K562 (cell line): Measurements from ENCODE around the gene ANXA3. TPM values are rescaled to one million over a fixed set of nuclear protein-coding genes. Genes with fewer than 3 reads are reported as not detected.
A peak's percentile ranks its signal among the peaks of the same experiment; 100 is the strongest.

Experiments used
- EZH2 ChIP-seq: IDR thresholded peaks from 2 replicates; pipeline ENCODE4 v1.6.1; 2012; ENCODE audit warnings: low read depth, mild to moderate bottlenecking, inconsistent platforms, low read length, borderline replicate concordance
- FOXJ3 ChIP-seq: sonication (generic); formaldehyde crosslinking; IDR thresholded peaks from 2 replicates; pipeline ENCODE4 v1.4.0; 2020; ENCODE audit warnings: mild to moderate bottlenecking, missing genetic modification reagents
- SPI1 ChIP-seq: IDR thresholded peaks from 2 replicates; pipeline ENCODE4 v1.6.1; 2011; ENCODE audit warnings: low read depth, low read length, control low read depth, borderline replicate concordance
- STAT5B ChIP-seq: fragments of 250-450 bp; sonication (Bioruptor Pico); IDR thresholded peaks from 2 replicates; pipeline ENCODE4 v1.8.0; 2021; ENCODE audit warnings: mild to moderate bottlenecking, inconsistent platforms
- ZC3H11A ChIP-seq: IDR thresholded peaks from 2 replicates; pipeline ENCODE4 v1.6.1; 2012; ENCODE audit warnings: low read depth, low read length, improper control_type of control experiment
- polyA plus RNA-seq, 8 experiments: library from polyadenylated mRNA; depleted of rRNA in 4 of 8; stranded (reverse) in 5 of 8; unstranded in 3 of 8; fragments of >200 nt; fragmentation: Nextera tagmentation in 2 of 8; fragmentation: Illumina TruSeq in 1 of 8; extraction: Ambion mirVana in 2 of 8; extraction: Trizol in 1 of 8; gene quantifications; 2 replicates each; pipeline versions ENCODE4 v1.2.1 to v1.2.3, GENCODE V29; 2011 to 2014; ENCODE audit warnings: inconsistent platforms in 1 of 8, missing spikeins in 1 of 8
- total RNA-seq, 7 experiments: library from RNA; depleted of rRNA in 6 of 7; stranded (reverse); fragments of >200 nt in 6 of 7; fragmentation: Illumina TruSeq in 2 of 7; extraction: Trizol in 2 of 7; gene quantifications; 2 replicates each; pipeline versions ENCODE4 v1.2.1 to v1.2.3, GENCODE V29; 2011 to 2021; ENCODE audit warnings: low replicate concordance in 1 of 7
- TF ChIP-seq, protein P1 (sequence below): fragments of 450-650 bp; IDR thresholded peaks from 2 replicates; pipeline ENCODE4 v1.6.1; 2016; ENCODE audit warnings: mild to moderate bottlenecking, moderate library complexity
- TF ChIP-seq, protein P2 (sequence below), 2 experiments: fragments of 450-650 bp; IDR thresholded peaks; 2 replicates each; pipeline ENCODE4 v1.6.1; 2016
- TF ChIP-seq, protein P3 (sequence below): sonication (generic); formaldehyde crosslinking; IDR thresholded peaks from 2 replicates; pipeline ENCODE4 v1.9.0; 2022; ENCODE audit warnings: mild to moderate bottlenecking, missing genetic modification reagents
- TF ChIP-seq, protein P4 (sequence below): fragments of 250-450 bp; sonication (Bioruptor Pico); IDR thresholded peaks from 2 replicates; pipeline ENCODE4 v1.4.0; 2020

The ANXA3 gene
- total and polyA plus RNA-seq, 9 of the 15 experiments (the other 6 are each of a cell fraction or from before 2014, with no cell fraction given): 6.3 to 15.5 (median 9.8) TPM

DNA sequence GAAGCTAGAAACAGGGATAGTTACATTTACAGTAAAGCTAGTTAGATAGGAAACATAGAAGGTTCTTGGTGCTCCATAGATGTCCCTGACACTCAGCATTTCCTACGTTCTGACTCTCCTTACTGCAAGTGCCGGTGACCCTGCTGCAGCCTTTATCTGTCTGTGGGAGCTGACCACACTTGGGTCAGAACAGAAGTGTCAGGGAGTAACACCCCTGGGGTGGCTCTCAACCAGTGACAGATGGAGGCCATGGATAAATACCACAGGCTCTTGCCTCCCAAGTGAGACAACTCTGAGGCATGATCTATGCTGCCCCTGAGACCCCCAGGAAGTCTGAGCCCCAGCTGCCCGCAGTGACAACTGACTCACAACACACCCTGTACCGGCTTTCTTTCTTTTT, 69.8 kb downstream of the ANXA3 start (continued):
- TF ChIP-seq, protein P1, sequence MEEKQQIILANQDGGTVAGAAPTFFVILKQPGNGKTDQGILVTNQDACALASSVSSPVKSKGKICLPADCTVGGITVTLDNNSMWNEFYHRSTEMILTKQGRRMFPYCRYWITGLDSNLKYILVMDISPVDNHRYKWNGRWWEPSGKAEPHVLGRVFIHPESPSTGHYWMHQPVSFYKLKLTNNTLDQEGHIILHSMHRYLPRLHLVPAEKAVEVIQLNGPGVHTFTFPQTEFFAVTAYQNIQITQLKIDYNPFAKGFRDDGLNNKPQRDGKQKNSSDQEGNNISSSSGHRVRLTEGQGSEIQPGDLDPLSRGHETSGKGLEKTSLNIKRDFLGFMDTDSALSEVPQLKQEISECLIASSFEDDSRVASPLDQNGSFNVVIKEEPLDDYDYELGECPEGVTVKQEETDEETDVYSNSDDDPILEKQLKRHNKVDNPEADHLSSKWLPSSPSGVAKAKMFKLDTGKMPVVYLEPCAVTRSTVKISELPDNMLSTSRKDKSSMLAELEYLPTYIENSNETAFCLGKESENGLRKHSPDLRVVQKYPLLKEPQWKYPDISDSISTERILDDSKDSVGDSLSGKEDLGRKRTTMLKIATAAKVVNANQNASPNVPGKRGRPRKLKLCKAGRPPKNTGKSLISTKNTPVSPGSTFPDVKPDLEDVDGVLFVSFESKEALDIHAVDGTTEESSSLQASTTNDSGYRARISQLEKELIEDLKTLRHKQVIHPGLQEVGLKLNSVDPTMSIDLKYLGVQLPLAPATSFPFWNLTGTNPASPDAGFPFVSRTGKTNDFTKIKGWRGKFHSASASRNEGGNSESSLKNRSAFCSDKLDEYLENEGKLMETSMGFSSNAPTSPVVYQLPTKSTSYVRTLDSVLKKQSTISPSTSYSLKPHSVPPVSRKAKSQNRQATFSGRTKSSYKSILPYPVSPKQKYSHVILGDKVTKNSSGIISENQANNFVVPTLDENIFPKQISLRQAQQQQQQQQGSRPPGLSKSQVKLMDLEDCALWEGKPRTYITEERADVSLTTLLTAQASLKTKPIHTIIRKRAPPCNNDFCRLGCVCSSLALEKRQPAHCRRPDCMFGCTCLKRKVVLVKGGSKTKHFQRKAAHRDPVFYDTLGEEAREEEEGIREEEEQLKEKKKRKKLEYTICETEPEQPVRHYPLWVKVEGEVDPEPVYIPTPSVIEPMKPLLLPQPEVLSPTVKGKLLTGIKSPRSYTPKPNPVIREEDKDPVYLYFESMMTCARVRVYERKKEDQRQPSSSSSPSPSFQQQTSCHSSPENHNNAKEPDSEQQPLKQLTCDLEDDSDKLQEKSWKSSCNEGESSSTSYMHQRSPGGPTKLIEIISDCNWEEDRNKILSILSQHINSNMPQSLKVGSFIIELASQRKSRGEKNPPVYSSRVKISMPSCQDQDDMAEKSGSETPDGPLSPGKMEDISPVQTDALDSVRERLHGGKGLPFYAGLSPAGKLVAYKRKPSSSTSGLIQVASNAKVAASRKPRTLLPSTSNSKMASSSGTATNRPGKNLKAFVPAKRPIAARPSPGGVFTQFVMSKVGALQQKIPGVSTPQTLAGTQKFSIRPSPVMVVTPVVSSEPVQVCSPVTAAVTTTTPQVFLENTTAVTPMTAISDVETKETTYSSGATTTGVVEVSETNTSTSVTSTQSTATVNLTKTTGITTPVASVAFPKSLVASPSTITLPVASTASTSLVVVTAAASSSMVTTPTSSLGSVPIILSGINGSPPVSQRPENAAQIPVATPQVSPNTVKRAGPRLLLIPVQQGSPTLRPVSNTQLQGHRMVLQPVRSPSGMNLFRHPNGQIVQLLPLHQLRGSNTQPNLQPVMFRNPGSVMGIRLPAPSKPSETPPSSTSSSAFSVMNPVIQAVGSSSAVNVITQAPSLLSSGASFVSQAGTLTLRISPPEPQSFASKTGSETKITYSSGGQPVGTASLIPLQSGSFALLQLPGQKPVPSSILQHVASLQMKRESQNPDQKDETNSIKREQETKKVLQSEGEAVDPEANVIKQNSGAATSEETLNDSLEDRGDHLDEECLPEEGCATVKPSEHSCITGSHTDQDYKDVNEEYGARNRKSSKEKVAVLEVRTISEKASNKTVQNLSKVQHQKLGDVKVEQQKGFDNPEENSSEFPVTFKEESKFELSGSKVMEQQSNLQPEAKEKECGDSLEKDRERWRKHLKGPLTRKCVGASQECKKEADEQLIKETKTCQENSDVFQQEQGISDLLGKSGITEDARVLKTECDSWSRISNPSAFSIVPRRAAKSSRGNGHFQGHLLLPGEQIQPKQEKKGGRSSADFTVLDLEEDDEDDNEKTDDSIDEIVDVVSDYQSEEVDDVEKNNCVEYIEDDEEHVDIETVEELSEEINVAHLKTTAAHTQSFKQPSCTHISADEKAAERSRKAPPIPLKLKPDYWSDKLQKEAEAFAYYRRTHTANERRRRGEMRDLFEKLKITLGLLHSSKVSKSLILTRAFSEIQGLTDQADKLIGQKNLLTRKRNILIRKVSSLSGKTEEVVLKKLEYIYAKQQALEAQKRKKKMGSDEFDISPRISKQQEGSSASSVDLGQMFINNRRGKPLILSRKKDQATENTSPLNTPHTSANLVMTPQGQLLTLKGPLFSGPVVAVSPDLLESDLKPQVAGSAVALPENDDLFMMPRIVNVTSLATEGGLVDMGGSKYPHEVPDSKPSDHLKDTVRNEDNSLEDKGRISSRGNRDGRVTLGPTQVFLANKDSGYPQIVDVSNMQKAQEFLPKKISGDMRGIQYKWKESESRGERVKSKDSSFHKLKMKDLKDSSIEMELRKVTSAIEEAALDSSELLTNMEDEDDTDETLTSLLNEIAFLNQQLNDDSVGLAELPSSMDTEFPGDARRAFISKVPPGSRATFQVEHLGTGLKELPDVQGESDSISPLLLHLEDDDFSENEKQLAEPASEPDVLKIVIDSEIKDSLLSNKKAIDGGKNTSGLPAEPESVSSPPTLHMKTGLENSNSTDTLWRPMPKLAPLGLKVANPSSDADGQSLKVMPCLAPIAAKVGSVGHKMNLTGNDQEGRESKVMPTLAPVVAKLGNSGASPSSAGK: no peak
- no peak for TF ChIP-seq EZH2
- TF ChIP-seq, protein P2, sequence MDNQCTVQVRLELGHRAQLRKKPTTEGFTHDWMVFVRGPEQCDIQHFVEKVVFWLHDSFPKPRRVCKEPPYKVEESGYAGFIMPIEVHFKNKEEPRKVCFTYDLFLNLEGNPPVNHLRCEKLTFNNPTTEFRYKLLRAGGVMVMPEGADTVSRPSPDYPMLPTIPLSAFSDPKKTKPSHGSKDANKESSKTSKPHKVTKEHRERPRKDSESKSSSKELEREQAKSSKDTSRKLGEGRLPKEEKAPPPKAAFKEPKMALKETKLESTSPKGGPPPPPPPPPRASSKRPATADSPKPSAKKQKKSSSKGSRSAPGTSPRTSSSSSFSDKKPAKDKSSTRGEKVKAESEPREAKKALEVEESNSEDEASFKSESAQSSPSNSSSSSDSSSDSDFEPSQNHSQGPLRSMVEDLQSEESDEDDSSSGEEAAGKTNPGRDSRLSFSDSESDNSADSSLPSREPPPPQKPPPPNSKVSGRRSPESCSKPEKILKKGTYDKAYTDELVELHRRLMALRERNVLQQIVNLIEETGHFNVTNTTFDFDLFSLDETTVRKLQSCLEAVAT (IDR thresholded peaks at IDR 0.05): peak in 1 of 2 experiments; percentile 61; a peak in 1 of 4 replicates
- no peak for TF ChIP-seq ZC3H11A
- no peak for TF ChIP-seq STAT5B (CRISPR knock-in tag)
- TF ChIP-seq, protein P3, sequence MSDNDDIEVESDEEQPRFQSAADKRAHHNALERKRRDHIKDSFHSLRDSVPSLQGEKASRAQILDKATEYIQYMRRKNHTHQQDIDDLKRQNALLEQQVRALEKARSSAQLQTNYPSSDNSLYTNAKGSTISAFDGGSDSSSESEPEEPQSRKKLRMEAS (CRISPR knock-in tag): peak; percentile 49; the same call in 1 of the 2 replicates
- TF ChIP-seq SPI1: no peak
- TF ChIP-seq, protein P4, sequence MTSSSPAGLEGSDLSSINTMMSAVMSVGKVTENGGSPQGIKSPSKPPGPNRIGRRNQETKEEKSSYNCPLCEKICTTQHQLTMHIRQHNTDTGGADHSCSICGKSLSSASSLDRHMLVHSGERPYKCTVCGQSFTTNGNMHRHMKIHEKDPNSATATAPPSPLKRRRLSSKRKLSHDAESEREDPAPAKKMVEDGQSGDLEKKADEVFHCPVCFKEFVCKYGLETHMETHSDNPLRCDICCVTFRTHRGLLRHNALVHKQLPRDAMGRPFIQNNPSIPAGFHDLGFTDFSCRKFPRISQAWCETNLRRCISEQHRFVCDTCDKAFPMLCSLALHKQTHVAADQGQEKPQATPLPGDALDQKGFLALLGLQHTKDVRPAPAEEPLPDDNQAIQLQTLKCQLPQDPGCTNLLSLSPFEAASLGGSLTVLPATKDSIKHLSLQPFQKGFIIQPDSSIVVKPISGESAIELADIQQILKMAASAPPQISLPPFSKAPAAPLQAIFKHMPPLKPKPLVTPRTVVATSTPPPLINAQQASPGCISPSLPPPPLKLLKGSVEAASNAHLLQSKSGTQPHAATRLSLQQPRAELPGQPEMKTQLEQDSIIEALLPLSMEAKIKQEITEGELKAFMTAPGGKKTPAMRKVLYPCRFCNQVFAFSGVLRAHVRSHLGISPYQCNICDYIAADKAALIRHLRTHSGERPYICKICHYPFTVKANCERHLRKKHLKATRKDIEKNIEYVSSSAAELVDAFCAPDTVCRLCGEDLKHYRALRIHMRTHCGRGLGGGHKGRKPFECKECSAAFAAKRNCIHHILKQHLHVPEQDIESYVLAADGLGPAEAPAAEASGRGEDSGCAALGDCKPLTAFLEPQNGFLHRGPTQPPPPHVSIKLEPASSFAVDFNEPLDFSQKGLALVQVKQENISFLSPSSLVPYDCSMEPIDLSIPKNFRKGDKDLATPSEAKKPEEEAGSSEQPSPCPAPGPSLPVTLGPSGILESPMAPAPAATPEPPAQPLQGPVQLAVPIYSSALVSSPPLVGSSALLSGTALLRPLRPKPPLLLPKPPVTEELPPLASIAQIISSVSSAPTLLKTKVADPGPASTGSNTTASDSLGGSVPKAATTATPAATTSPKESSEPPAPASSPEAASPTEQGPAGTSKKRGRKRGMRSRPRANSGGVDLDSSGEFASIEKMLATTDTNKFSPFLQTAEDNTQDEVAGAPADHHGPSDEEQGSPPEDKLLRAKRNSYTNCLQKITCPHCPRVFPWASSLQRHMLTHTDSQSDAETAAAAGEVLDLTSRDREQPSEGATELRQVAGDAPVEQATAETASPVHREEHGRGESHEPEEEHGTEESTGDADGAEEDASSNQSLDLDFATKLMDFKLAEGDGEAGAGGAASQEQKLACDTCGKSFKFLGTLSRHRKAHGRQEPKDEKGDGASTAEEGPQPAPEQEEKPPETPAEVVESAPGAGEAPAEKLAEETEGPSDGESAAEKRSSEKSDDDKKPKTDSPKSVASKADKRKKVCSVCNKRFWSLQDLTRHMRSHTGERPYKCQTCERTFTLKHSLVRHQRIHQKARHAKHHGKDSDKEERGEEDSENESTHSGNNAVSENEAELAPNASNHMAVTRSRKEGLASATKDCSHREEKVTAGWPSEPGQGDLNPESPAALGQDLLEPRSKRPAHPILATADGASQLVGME: no peak
- no peak for TF ChIP-seq FOXJ3 (CRISPR knock-in tag)
